Esophagus muscularis mucosa (tissue), 4 donors: ENCODE data around the gene PPIL1. TPM values are rescaled to one million over a fixed set of nuclear protein-coding genes. Genes with fewer than 3 reads are reported as not detected.

ENCODE experiments used
- DNase-seq: peaks from one replicate; pipeline ENCODE4 v3.0.0-alpha.2; 2017; ENCODE audit errors: extremely low spot score
- H3K27ac ChIP-seq, 4 donors: fragments of 200-600 bp; sonication (generic); replicated peaks in 1 of 4; 1 replicate in 3 of 4; 2 replicates in 1 of 4; pipeline ENCODE4 v1.5.1; 2016 to 2019; ENCODE audit warnings: mild to moderate bottlenecking in 1 of 4
- H3K27me3 ChIP-seq, 4 donors: fragments of 200-600 bp; sonication (generic); one replicate each; pipeline versions ENCODE4 v1.5.1 to v1.6.0; 2016 to 2019
- H3K36me3 ChIP-seq, 4 donors: fragments of 200-600 bp; sonication (generic); one replicate each; pipeline ENCODE4 v1.5.1; 2016 to 2019
- H3K4me1 ChIP-seq, 4 donors: fragments of 200-600 bp; sonication (generic); one replicate each; pipeline ENCODE4 v1.5.1; 2016 to 2019
- H3K4me3 ChIP-seq, 4 donors: fragments of 200-600 bp; sonication (generic); 1 replicate in 2 of 4; 2 replicates in 2 of 4; pipeline ENCODE4 v1.5.1; 2016 to 2019; ENCODE audit warnings: mild to moderate bottlenecking in 4 of 4, moderate library complexity in 1 of 4
- H3K9me3 ChIP-seq, 4 donors: fragments of 200-600 bp; sonication (generic); 1 replicate in 3 of 4; 2 replicates in 1 of 4; pipeline ENCODE4 v1.5.1; 2016 to 2019
- EP300 ChIP-seq: sonication (generic); formaldehyde crosslinking; IDR thresholded peaks from one replicate; pipeline ENCODE4 v1.6.1; 2017; ENCODE audit warnings: antibody characterized with exemption
- POLR2A ChIP-seq: fragments of 450-650 bp; IDR thresholded peaks from one replicate; pipeline ENCODE4 v1.6.1; 2017; ENCODE audit warnings: antibody characterized with exemption, moderate library complexity, mild to moderate bottlenecking, low read depth
- POLR2AphosphoS5 ChIP-seq, 2 donors: sonication (generic); formaldehyde crosslinking; IDR thresholded peaks; one replicate each; pipeline ENCODE4 v1.6.1; 2017; ENCODE audit warnings: antibody characterized with exemption in 2 of 2
- WGBS: methylation state at CpG from one replicate; pipeline ENCODE4 v1.1.5; 2018; 5-methylcytosine and 5-hydroxymethylcytosine counted together
- intact Hi-C: fragments of 100-400 bp; cut with DNase I; formaldehyde crosslinking; loops from one replicate; pipeline ENCODE4 v1.15.1; 2023
- total RNA-seq, 4 donors: library from RNA; depleted of rRNA; stranded (reverse); fragments of >200 nt; gene quantifications; one replicate each; pipeline versions ENCODE4 v1.1.0 to v1.2.1, GENCODE V29; 2016
- TF ChIP-seq, protein P1 (sequence below), 3 experiments: fragments of 200-600 bp in 2 of 3; fragments of 450-650 bp in 1 of 3; sonication (generic) in 2 of 3; IDR thresholded peaks; one replicate each; pipeline ENCODE4 v1.5.1; 2017 to 2019; ENCODE audit warnings: antibody characterized with exemption in 3 of 3, mild to moderate bottlenecking in 2 of 3, moderate library complexity in 1 of 3

PPIL1 gene
- total RNA-seq, 4 donors from 2014 or later = 17.6 to 30.3 (median 25.4) TPM

DNA sequence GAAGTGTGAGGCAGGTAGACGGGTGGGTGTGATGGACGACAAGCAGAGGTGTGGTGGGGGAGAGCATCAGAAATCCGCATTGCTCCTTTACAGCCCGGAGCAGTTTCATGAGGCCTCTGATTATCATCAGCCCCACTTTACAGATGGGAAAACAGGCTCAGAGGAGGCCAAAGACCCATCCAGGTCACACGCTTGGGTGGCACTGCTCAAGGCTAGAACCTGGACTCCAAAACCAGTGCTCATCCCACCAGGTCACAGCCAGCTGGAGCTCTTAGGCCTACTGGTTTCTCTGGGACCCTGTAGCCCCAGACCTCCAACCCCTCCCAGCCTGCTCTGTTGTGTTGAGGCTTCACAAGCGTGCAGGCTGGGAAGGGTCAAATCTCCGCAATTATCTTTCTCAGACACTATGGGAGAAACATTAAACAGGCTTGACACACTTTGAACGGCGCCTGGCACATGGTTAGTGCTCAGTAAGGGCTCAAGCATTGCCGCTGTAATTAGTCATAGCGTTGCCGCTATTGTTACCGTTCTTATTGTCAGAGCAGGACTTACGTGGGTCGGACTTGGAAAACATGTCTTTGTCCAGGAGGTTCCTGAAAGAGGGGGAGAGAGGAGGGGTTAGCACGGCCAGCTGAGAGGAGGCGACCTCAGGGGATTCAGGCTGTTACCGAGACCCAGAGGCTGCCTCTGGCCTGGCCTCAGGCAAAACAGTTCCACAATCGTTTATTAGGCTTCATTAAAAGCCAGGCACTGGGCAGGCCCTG lies 51.9 kb downstream of the PPIL1 start:
- H3K4me3 ChIP-seq = no peak overlapping the region
- WGBS = 82% methylated on average over 14 of the region's 19 CpGs
- no peaks in the 10 kb centered on the region for H3K9me3 ChIP-seq
- H3K36me3 ChIP-seq = peaks cover 0 to 3% (median 0%) of the 10 kb centered on the region in 4 donors
- peaks cover 10 to 47% (median 26%) of the 10 kb centered on the region in 4 donors for H3K4me1 ChIP-seq
- DNase-seq = no peak
- H3K27ac ChIP-seq = peak overlapping the region; percentile 23 to 59 (median 44)
- TF ChIP-seq EP300 (no peak), POLR2AphosphoS5 (IDR thresholded peaks at IDR 0.05) (peak; percentile 37 to 65)
- TF ChIP-seq, protein P1, sequence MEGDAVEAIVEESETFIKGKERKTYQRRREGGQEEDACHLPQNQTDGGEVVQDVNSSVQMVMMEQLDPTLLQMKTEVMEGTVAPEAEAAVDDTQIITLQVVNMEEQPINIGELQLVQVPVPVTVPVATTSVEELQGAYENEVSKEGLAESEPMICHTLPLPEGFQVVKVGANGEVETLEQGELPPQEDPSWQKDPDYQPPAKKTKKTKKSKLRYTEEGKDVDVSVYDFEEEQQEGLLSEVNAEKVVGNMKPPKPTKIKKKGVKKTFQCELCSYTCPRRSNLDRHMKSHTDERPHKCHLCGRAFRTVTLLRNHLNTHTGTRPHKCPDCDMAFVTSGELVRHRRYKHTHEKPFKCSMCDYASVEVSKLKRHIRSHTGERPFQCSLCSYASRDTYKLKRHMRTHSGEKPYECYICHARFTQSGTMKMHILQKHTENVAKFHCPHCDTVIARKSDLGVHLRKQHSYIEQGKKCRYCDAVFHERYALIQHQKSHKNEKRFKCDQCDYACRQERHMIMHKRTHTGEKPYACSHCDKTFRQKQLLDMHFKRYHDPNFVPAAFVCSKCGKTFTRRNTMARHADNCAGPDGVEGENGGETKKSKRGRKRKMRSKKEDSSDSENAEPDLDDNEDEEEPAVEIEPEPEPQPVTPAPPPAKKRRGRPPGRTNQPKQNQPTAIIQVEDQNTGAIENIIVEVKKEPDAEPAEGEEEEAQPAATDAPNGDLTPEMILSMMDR (IDR thresholded peaks at IDR 0.05) = no peak
- intact Hi-C loops = no loop called here
- H3K27me3 ChIP-seq = no peaks in the 10 kb centered on the region

DNA sequence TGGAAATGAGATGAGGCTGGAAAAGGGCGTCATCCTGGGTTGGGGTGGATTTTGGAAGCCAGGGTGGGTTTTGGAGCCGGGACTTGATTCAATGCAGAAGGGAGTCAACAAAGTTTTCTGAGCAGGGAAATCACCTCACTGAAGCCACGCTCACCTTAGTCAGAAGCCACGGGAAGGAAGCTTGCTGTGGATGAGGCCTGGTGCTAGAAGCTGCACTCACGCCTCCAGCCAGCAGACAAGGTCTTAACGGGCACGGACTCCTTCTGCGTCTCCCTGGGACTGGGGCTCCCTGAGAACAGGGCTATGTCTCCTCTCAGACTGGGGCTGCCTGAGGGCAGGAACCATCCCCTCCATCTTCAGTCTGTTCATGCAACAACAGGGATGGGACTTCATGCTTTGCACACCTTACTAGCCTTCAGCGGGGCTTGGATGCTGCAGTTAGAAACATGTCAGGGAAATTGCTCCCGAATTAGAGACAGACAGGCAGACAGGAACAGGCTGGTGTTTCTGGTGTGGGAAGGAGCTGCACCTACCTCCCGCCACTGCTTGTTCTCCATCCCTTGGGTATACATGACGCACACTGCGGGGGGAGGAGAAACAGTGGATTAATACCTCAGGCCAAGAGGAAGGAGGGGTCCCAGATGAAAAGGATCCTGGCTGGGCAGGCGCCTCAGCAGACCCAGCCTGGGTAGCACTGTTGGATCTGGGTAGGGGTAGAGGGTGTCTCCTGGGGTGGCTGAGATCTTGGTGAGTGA lies 52.8 kb downstream of the PPIL1 start:
- H3K4me3 ChIP-seq = no peak overlapping the region
- peak overlapping the region in 3 of 4 donors; percentile 23 to 42 (median 31) for H3K27ac ChIP-seq
- H3K4me1 ChIP-seq = peaks cover 3 to 37% (median 17%) of the 10 kb centered on the region in 4 donors
- intact Hi-C loops = no loop called here
- H3K36me3 ChIP-seq = peaks cover 0 to 3% (median 0%) of the 10 kb centered on the region in 4 donors
- no peaks in the 10 kb centered on the region for H3K27me3 ChIP-seq
- H3K9me3 ChIP-seq = no peaks in the 10 kb centered on the region
- TF ChIP-seq, protein P1 (IDR thresholded peaks at IDR 0.05) = no peak
- TF ChIP-seq EP300 (no peak), POLR2AphosphoS5 (IDR thresholded peaks at IDR 0.05) (no peak), POLR2A (no peak)
- WGBS = 81% methylated on average over 11 of the region's 14 CpGs
- no peak for DNase-seq

DNA sequence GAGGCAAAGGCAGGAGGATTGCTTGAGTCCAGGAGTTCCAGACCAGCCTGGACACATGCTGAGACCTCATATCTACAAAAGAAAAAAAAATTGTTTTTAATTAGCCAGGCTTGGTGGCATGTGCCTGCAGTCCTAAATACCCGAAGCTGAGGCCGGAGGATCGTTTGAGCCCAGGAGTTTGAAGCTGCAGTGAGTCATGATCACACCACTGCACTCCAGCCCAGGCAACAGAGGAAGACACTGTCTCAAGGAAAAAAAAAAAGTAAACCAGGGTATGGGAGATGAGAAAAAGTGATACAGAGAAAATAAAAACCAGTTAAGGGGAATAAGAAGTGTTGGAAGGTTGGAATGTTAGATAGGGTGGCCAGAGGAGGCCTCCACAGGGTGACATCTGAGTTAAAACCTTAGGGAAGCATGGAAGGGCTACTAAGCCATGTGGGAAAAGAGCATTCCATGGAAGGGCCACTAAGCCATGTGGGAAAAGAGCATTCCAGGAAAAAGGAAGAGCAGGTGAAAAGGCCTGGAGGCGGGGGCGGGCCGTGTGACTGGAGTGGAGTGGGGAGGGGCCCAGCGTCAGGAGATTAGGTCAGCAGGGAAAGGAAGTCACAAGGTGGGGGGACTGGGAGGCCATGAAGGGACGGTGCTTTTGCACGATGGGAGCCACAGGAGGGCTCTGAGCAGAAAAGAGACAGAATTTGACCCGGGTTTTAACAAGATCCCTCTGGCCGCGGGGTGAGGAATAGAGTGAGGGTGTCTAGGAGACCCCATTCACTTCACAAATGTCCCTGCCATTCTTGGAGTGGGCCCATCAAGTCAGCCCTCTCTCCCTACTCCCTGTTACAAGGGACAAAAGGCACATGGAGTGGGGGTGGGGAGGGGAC lies 53.7 kb downstream of the PPIL1 start:
- TF ChIP-seq, protein P1 (IDR thresholded peaks at IDR 0.05) = no peak
- TF ChIP-seq POLR2AphosphoS5 (IDR thresholded peaks at IDR 0.05) (no peak), POLR2A (no peak)
- Histone ChIP-seq H3K4me3 (no peak overlapping the region), H3K27me3 (no peaks in the 10 kb centered on the region), H3K4me1 (peaks cover 0 to 34% (median 10%) of the 10 kb centered on the region in 4 donors), H3K36me3 (peaks cover 0 to 3% (median 0%) of the 10 kb centered on the region in 4 donors), H3K27ac (no peak overlapping the region), H3K9me3 (no peaks in the 10 kb centered on the region)
- intact Hi-C loops = no loop called here
- 68% methylated on average over 12 of the region's 12 CpGs for WGBS
- no peak for DNase-seq

DNA sequence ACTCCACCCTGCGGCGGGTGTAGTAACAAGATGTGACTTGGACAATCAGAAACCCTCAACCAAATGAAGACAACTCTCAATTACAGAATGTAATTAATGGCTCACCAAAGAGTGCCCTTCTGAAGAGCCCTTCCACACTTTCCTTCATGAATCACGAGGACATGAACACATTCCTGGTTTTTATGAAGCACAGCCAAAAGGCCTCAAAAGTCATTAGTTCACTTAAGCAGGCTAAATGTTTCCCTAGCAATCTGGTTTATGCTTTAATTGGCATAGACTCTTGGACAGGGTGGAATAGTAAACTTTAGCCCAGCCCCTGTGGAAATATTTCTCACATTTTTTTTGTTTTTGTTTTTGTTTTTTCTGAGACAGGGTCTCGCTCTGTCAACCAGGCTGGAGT lies 55.8 kb downstream of the PPIL1 start:
- intact Hi-C loops = no loop called here
- no peak for TF ChIP-seq POLR2AphosphoS5 (IDR thresholded peaks at IDR 0.05)
- TF ChIP-seq EP300 = no peak
- TF ChIP-seq, protein P1 (IDR thresholded peaks at IDR 0.05) = no peak
- DNase-seq = no peak
- Histone ChIP-seq H3K27ac (no peak overlapping the region), H3K4me3 (no peak overlapping the region), H3K36me3 (peaks cover 0 to 3% (median 0%) of the 10 kb centered on the region in 4 donors), H3K4me1 (peaks cover 0 to 16% (median 7%) of the 10 kb centered on the region in 4 donors), H3K27me3 (no peaks in the 10 kb centered on the region), H3K9me3 (no peaks in the 10 kb centered on the region)
- 89% methylated on average over 4 of the region's 4 CpGs for WGBS
